Common myeloid progenitor, CD34-positive (primary cell): ENCODE data around the gene EVPLL.
"Not testable (repeated sequence)": the region's sequence is repeated elsewhere in the genome, so short reads cannot be mapped to it uniquely, and the experiment has no call there.

ENCODE experiments used
- CTCF ChIA-PET: fragments of 350-600 bp; sonication (Branson Sonifier 250); formaldehyde crosslinking; loops from one replicate; lab custom pipeline; 2021; ENCODE audit warnings: antibody characterized with exemption; lab: Charles Lee
- POLR2A ChIA-PET: fragments of 350-600 bp; sonication (Branson Sonifier 250); formaldehyde crosslinking; loops from one replicate; lab custom pipeline; 2021; ENCODE audit warnings: antibody characterized with exemption; lab: Charles Lee
- DNase-seq, 3 donors: peaks; one replicate each; pipeline versions ENCODE4 v3.0.0 to v3.0.0-alpha.2; 2013
- H3K27ac ChIP-seq, 2 experiments: 1 replicate in 1 of 2; 2 replicates in 1 of 2; pipeline ENCODE4 v1.7.0; 2013; ENCODE audit warnings: inconsistent platforms in 2 of 2, low read length in 2 of 2, mild to moderate bottlenecking in 2 of 2, low read depth in 1 of 2, moderate library complexity in 1 of 2; ENCODE audit not compliant: severe bottlenecking in 2 of 2, insufficient read depth in 1 of 2, poor library complexity in 1 of 2
- H3K27me3 ChIP-seq, 5 experiments: replicated peaks in 2 of 5; 1 replicate in 3 of 5; 2 replicates in 2 of 5; pipeline versions ENCODE4 v1.6.1 to v1.7.0; 2013; ENCODE audit warnings: low read length in 4 of 5, mild to moderate bottlenecking in 2 of 5, moderate library complexity in 2 of 5, inconsistent platforms in 1 of 5; ENCODE audit not compliant: insufficient read depth in 5 of 5, control insufficient read depth in 4 of 5
- H3K36me3 ChIP-seq, 4 experiments: 1 replicate in 2 of 4; 2 replicates in 2 of 4; pipeline versions ENCODE4 v1.6.1 to v1.7.0; 2013; ENCODE audit warnings: low read length in 3 of 4, control low read depth in 1 of 4, mild to moderate bottlenecking in 1 of 4; ENCODE audit not compliant: control insufficient read depth in 4 of 4, insufficient read depth in 4 of 4
- H3K4me1 ChIP-seq, 4 experiments: 1 replicate in 3 of 4; 2 replicates in 1 of 4; pipeline versions ENCODE4 v1.6.1 to v1.7.1; 2013; ENCODE audit warnings: low read length in 3 of 4, mild to moderate bottlenecking in 3 of 4, control low read depth in 1 of 4, inconsistent platforms in 1 of 4, moderate library complexity in 1 of 4; ENCODE audit not compliant: control insufficient read depth in 4 of 4, insufficient read depth in 4 of 4; ENCODE audit errors: control extremely low read depth in 1 of 4
- H3K4me3 ChIP-seq, 7 experiments: 1 replicate in 4 of 7; 2 replicates in 3 of 7; pipeline versions ENCODE4 v1.5.1 to v1.7.0; 2013; ENCODE audit warnings: mild to moderate bottlenecking in 7 of 7, low read length in 6 of 7, moderate library complexity in 6 of 7, inconsistent platforms in 2 of 7, low read depth in 2 of 7, control low read depth in 1 of 7; ENCODE audit not compliant: insufficient read depth in 4 of 7, control insufficient read depth in 1 of 7; ENCODE audit errors: extremely low read depth in 1 of 7
- H3K9me3 ChIP-seq, 5 experiments: 1 replicate in 4 of 5; 2 replicates in 1 of 5; pipeline versions ENCODE4 v1.6.1 to v1.7.1; 2013; ENCODE audit warnings: low read length in 4 of 5, mild to moderate bottlenecking in 2 of 5, inconsistent platforms in 1 of 5, low read depth in 1 of 5, moderate library complexity in 1 of 5; ENCODE audit not compliant: control insufficient read depth in 4 of 5, insufficient read depth in 2 of 5; ENCODE audit errors: control extremely low read depth in 1 of 5
- WGBS: methylation state at CpG from one replicate; pipeline ENCODE4 v1.1.5; 2013; ENCODE audit not compliant: insufficient coverage; 5-methylcytosine and 5-hydroxymethylcytosine counted together

Gene EVPLL

GRCh38 chr17:18403166-18403565 is 25.6 kb downstream of the EVPLL start:
- H3K4me3 ChIP-seq, DNase-seq, H3K36me3 ChIP-seq, H3K27me3 ChIP-seq, H3K27ac ChIP-seq, H3K4me1 ChIP-seq, POLR2A ChIA-PET, CTCF ChIA-PET, H3K9me3 ChIP-seq: not testable (repeated sequence)
- no CpG with 5 or more reads among the region's 5 CpGs for WGBS

- H3K36me3 ChIP-seq, DNase-seq, H3K4me1 ChIP-seq, H3K9me3 ChIP-seq, H3K27me3 ChIP-seq, H3K4me3 ChIP-seq, POLR2A ChIA-PET, H3K27ac ChIP-seq, CTCF ChIA-PET: not testable (repeated sequence)
- WGBS, result no CpG with 5 or more reads among the region's 5 CpGs
These were observed 26.0 kb downstream of the EVPLL start for GRCh38 chr17:18403604-18404003.

GRCh38 chr17:18408906-18409305 is 31.3 kb downstream of the EVPLL start:
- peak in 2 of 3 donors; percentile 25 to 40 for DNase-seq
- H3K36me3 ChIP-seq, POLR2A ChIA-PET, H3K4me3 ChIP-seq, H3K27ac ChIP-seq, H3K4me1 ChIP-seq, H3K9me3 ChIP-seq, CTCF ChIA-PET, H3K27me3 ChIP-seq: not testable (repeated sequence)
- WGBS, result no CpG with 5 or more reads among the region's 3 CpGs

- H3K9me3 ChIP-seq, H3K27ac ChIP-seq, H3K36me3 ChIP-seq, H3K4me1 ChIP-seq, CTCF ChIA-PET, POLR2A ChIA-PET, DNase-seq, H3K27me3 ChIP-seq, H3K4me3 ChIP-seq: not testable (repeated sequence)
- 100% methylated on average over 1 of the region's 6 CpGs for WGBS
These were observed 31.7 kb downstream of the EVPLL start for GRCh38 chr17:18409321-18409720.

- H3K36me3 ChIP-seq, H3K27ac ChIP-seq, CTCF ChIA-PET, DNase-seq, POLR2A ChIA-PET, H3K9me3 ChIP-seq, H3K27me3 ChIP-seq, H3K4me1 ChIP-seq: not testable (repeated sequence)
- peak overlapping the region in 4 of 7 experiments; percentile 19 to 69 (median 39) for H3K4me3 ChIP-seq
- 57% methylated on average over 9 of the region's 11 CpGs for WGBS
These were observed 33.2 kb downstream of the EVPLL start for GRCh38 chr17:18410736-18411135.

GRCh38 chr17:18411377-18411864 is 33.8 kb downstream of the EVPLL start:
- H3K36me3 ChIP-seq, H3K4me1 ChIP-seq, H3K9me3 ChIP-seq, H3K27me3 ChIP-seq, CTCF ChIA-PET, POLR2A ChIA-PET: not testable (repeated sequence)
- 0% methylated on average over 15 of the region's 25 CpGs for WGBS
- DNase-seq, result peak in 1 of 3 donors; percentile 31
- peak overlapping the region; percentile 63 to 82 (median 73) for H3K4me3 ChIP-seq
- peak overlapping the region in 1 of 2 experiments; percentile 58 for H3K27ac ChIP-seq

- H3K27me3 ChIP-seq, H3K4me1 ChIP-seq, POLR2A ChIA-PET, H3K9me3 ChIP-seq, H3K36me3 ChIP-seq, CTCF ChIA-PET, H3K27ac ChIP-seq, DNase-seq: not testable (repeated sequence)
- no CpG with 5 or more reads among the region's 32 CpGs for WGBS
- H3K4me3 ChIP-seq, result peak overlapping the region in 2 of 7 experiments; percentile 73 to 77
These were observed 34.5 kb downstream of the EVPLL start for GRCh38 chr17:18412001-18412538.
